BLaER1 (cell line): ENCODE results near the gene TTN.

ENCODE experiments used
- H3K27ac ChIP-seq: shearing (Covaris generic); formaldehyde crosslinking; 2 replicates; pipeline ENCODE4 v1.8.1; 2022
- H3K27me3 ChIP-seq: shearing (Covaris generic); formaldehyde crosslinking; 2 replicates; pipeline ENCODE4 v1.8.1; 2022
- H3K36me3 ChIP-seq: shearing (Covaris generic); formaldehyde crosslinking; 2 replicates; pipeline ENCODE4 v1.8.1; 2022
- H3K4me1 ChIP-seq: shearing (Covaris generic); formaldehyde crosslinking; 2 replicates; pipeline ENCODE4 v1.8.1; 2022
- H3K4me2 ChIP-seq: shearing (Covaris generic); formaldehyde crosslinking; 2 replicates; pipeline ENCODE4 v1.8.1; 2022
- H3K4me3 ChIP-seq: shearing (Covaris generic); formaldehyde crosslinking; 2 replicates; pipeline ENCODE4 v1.8.1; 2022
- H3K9ac ChIP-seq: shearing (Covaris generic); formaldehyde crosslinking; 2 replicates; pipeline ENCODE4 v1.8.1; 2022
- H3K9me3 ChIP-seq: shearing (Covaris generic); formaldehyde crosslinking; 2 replicates; pipeline ENCODE4 v1.8.1; 2022
- H4K20me1 ChIP-seq: shearing (Covaris generic); formaldehyde crosslinking; 2 replicates; pipeline ENCODE4 v1.8.1; 2022
- Cebpa-rat ChIP-seq: shearing (Covaris generic); IDR thresholded peaks from 2 replicates; pipeline ENCODE4 v1.8.1; 2022

Gene TTN

GRCh38 chr2:178579006-178579405 is 228.2 kb downstream of the TTN start:
- Histone ChIP-seq H3K9ac (no peak overlapping the region), H3K27ac (no peak overlapping the region), H3K9me3 (no peaks in the 10 kb centered on the region), H3K4me2 (no peak overlapping the region), H3K4me3 (no peak overlapping the region), H3K4me1 (no peaks in the 10 kb centered on the region), H3K27me3 (no peaks in the 10 kb centered on the region), H3K36me3 (0 out of 2 replicates have a peak, but pooled peaks cover 3% of the 10 kb centered on the region), H4K20me1 (no peaks in the 10 kb centered on the region)
- no peak for TF ChIP-seq Cebpa-rat

DNA sequence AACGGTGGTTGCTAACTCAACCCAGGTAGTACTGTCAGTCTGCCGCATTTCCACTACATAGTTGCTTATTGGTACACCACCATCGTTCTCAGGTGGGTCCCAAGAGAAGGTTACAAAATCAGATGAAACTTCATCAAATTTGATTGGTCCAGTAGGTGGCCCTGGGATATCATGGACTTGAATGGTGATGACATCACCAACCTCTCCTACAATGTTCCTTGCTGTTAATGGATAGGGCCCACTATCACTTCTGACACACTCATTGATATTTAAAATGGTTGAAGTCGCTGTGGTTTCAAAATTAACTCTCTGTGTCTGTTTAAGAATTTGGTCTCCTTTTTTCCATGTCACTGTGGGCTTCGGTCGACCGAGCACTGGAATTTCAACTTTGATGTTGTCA is 232.4 kb downstream of the TTN start:
- no peaks in the 10 kb centered on the region for H3K9me3 ChIP-seq
- H4K20me1 ChIP-seq: no peaks in the 10 kb centered on the region
- no peaks in the 10 kb centered on the region for H3K27me3 ChIP-seq
- H3K9ac ChIP-seq: no peak overlapping the region
- H3K4me2 ChIP-seq: no peak overlapping the region
- H3K27ac ChIP-seq: no peak overlapping the region
- no peak for TF ChIP-seq Cebpa-rat
- H3K4me1 ChIP-seq: no peaks in the 10 kb centered on the region
- H3K36me3 ChIP-seq: 0 out of 2 replicates have a peak, but pooled peaks cover under 1% of the 10 kb centered on the region
- H3K4me3 ChIP-seq: no peak overlapping the region

GRCh38 chr2:178568227-178568626 is 239.0 kb downstream of the TTN start:
- Histone ChIP-seq H3K27me3 (no peaks in the 10 kb centered on the region), H3K4me1 (no peaks in the 10 kb centered on the region), H4K20me1 (no peaks in the 10 kb centered on the region), H3K27ac (no peak overlapping the region), H3K9me3 (peaks cover 3% of the 10 kb centered on the region; the same call in 1 of the 2 replicates), H3K36me3 (no peaks in the 10 kb centered on the region), H3K4me3 (no peak overlapping the region), H3K9ac (no peak overlapping the region), H3K4me2 (no peak overlapping the region)
- TF ChIP-seq Cebpa-rat: no peak

GRCh38 chr2:178553047-178553446 is 254.2 kb downstream of the TTN start:
- peaks cover 7% of the 10 kb centered on the region; the same call in 1 of the 2 replicates for H3K9me3 ChIP-seq
- H3K36me3 ChIP-seq: peaks cover 6% of the 10 kb centered on the region; the same call in 1 of the 2 replicates
- H3K27ac ChIP-seq: no peak overlapping the region
- H3K27me3 ChIP-seq: no peaks in the 10 kb centered on the region
- no peak overlapping the region for H3K4me2 ChIP-seq
- no peak for TF ChIP-seq Cebpa-rat
- no peak overlapping the region for H3K4me3 ChIP-seq
- H3K4me1 ChIP-seq: no peaks in the 10 kb centered on the region
- no peaks in the 10 kb centered on the region for H4K20me1 ChIP-seq
- H3K9ac ChIP-seq: no peak overlapping the region

DNA sequence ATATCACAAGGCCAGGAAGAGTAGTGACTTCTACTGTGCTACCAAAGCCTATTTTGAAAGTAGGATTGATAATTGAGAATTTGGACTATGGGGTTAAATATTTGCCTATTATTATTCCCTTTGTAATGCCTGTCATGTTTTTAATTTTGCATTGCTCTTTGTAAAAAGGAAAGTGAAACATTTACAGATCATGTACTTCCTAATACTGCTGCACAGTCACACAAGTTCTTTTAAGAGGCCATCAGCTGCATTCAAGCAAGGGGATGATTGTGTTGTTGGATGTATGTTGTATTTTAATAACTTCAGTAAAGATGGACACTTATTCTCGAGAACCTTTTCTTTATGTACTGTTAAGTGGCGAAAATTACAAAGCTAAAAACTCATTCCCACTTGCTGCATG is 256.9 kb downstream of the TTN start:
- Histone ChIP-seq H3K9me3 (peaks cover 12% of the 10 kb centered on the region; the same call in 1 of the 2 replicates), H3K4me3 (no peak overlapping the region), H4K20me1 (no peaks in the 10 kb centered on the region), H3K4me1 (no peaks in the 10 kb centered on the region), H3K36me3 (peaks cover 6% of the 10 kb centered on the region; the same call in 1 of the 2 replicates), H3K4me2 (no peak overlapping the region), H3K27me3 (no peaks in the 10 kb centered on the region), H3K9ac (no peak overlapping the region), H3K27ac (no peak overlapping the region)
- no peak for TF ChIP-seq Cebpa-rat

DNA sequence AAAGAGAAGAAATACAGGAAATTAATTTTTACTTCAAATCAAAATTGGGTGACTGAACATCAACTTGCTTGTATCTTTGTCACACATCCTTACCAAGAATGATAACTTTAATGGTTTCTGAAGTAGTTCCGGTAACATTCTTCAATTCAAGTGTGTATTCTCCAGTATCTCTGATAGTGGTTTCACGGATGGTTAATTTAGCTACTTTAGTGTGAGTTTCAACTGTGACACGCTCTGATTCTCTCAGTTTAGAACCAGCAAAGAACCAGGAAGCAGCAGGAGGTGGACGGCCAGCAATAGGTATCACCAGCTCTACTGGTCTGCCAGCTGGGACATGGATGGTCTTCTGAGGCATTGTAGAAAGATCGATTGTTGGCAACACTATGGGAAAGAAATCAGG is 264.7 kb downstream of the TTN start:
- Histone ChIP-seq H3K4me1 (peaks cover 38% of the 10 kb centered on the region), H3K4me2 (peak overlapping the region; percentile 70), H3K4me3 (no peak overlapping the region), H3K9ac (no peak overlapping the region), H3K9me3 (0 out of 2 replicates have a peak, but pooled peaks cover under 1% of the 10 kb centered on the region), H3K27ac (no peak overlapping the region), H3K36me3 (peaks cover 12% of the 10 kb centered on the region), H3K27me3 (no peaks in the 10 kb centered on the region), H4K20me1 (no peaks in the 10 kb centered on the region)
- no peak for TF ChIP-seq Cebpa-rat

DNA sequence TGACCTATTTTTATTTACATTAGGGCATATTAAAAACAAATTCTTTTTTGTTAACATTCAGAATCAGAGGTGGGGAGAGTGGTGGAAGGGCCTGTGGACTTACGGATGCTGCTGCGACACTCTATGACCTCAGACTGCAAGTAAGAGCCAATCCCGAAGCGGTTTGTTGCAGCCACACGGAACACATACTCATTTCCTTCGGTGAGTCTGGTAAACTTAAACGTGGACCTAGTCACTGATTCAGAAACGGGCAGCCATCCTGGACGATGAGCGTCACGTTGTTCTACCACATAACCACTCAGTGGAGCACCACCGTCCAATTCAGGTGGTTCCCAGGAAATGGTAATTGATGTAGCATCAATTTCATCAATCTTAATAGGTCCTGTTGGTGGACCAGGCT is 265.1 kb downstream of the TTN start:
- Histone ChIP-seq H3K9me3 (no peaks in the 10 kb centered on the region), H4K20me1 (no peaks in the 10 kb centered on the region), H3K9ac (no peak overlapping the region), H3K4me2 (peak overlapping the region; percentile 70), H3K27ac (no peak overlapping the region), H3K36me3 (peaks cover 15% of the 10 kb centered on the region), H3K27me3 (no peaks in the 10 kb centered on the region), H3K4me1 (peaks cover 38% of the 10 kb centered on the region), H3K4me3 (no peak overlapping the region)
- no peak for TF ChIP-seq Cebpa-rat

DNA sequence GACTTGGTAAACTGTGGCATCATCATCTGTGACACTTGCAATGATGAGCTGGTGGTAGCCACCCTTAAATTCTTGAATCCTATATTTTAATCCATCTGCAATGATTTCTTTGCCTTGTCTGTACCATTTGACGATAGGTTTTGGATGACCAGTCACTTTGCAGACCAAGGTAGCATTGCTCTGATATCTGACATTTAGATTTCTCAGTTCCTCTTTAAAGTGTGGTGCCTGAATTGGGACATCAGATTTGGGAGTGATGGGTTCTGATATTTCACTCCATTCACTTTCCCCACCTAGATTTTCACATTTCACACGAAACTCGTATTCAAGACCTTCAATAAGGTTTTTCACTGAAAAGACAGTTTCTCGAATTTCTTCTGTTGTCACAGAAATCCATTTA is 271.2 kb downstream of the TTN start:
- peaks cover 62% of the 10 kb centered on the region for H3K36me3 ChIP-seq
- H3K9me3 ChIP-seq: no peaks in the 10 kb centered on the region
- H4K20me1 ChIP-seq: no peaks in the 10 kb centered on the region
- no peak overlapping the region for H3K4me2 ChIP-seq
- H3K4me3 ChIP-seq: no peak overlapping the region
- H3K4me1 ChIP-seq: peaks cover 15% of the 10 kb centered on the region
- no peak overlapping the region for H3K27ac ChIP-seq
- TF ChIP-seq Cebpa-rat: no peak
- H3K9ac ChIP-seq: no peak overlapping the region
- H3K27me3 ChIP-seq: no peaks in the 10 kb centered on the region

DNA sequence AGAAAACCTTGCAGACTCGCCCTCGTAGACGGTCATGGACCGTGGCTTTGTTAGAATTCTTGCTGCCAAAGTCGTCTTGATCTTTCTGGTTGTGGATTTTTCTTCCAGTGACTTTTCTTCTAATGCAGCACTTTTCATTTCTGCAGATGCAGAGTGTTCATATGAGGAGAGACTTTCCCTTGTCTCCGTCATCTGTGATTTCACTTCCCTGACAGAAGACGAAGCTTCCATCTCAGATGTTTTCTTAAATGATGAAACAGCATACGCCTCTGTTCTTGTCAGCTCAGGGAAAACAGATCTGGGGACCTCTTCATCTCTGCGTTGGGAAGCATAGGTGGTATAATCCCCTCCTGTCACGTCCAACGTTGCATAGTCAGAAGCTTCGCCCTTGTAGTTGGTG is 276.1 kb downstream of the TTN start:
- Histone ChIP-seq H3K9ac (no peak overlapping the region), H3K27me3 (no peaks in the 10 kb centered on the region), H4K20me1 (no peaks in the 10 kb centered on the region), H3K9me3 (no peaks in the 10 kb centered on the region), H3K36me3 (peaks cover 46% of the 10 kb centered on the region), H3K4me3 (no peak overlapping the region), H3K27ac (no peak overlapping the region), H3K4me1 (no peaks in the 10 kb centered on the region), H3K4me2 (no peak overlapping the region)
- no peak for TF ChIP-seq Cebpa-rat

- Histone ChIP-seq H3K4me3 (no peak overlapping the region), H4K20me1 (no peaks in the 10 kb centered on the region), H3K36me3 (peaks cover 46% of the 10 kb centered on the region), H3K9me3 (no peaks in the 10 kb centered on the region), H3K4me2 (no peak overlapping the region), H3K4me1 (no peaks in the 10 kb centered on the region), H3K9ac (no peak overlapping the region), H3K27ac (no peak overlapping the region), H3K27me3 (no peaks in the 10 kb centered on the region)
- no peak for TF ChIP-seq Cebpa-rat
These were observed 276.5 kb downstream of the TTN start for GRCh38 chr2:178530625-178531142.

GRCh38 chr2:178530131-178530530 is 277.1 kb downstream of the TTN start:
- no peak overlapping the region for H3K4me3 ChIP-seq
- H3K4me1 ChIP-seq: no peaks in the 10 kb centered on the region
- H3K4me2 ChIP-seq: no peak overlapping the region
- H4K20me1 ChIP-seq: no peaks in the 10 kb centered on the region
- H3K9me3 ChIP-seq: no peaks in the 10 kb centered on the region
- H3K36me3 ChIP-seq: peaks cover 42% of the 10 kb centered on the region
- no peak overlapping the region for H3K27ac ChIP-seq
- no peak overlapping the region for H3K9ac ChIP-seq
- H3K27me3 ChIP-seq: no peaks in the 10 kb centered on the region
- TF ChIP-seq Cebpa-rat: no peak
